GM11168 (cell line): ENCODE data around the gene ITIH4.

Source experiments
- in situ Hi-C: fragments of 300-500 bp; cut with MboI; formaldehyde crosslinking; loops from one replicate; pipeline ENCODE4 v1.12.0; 2022; ENCODE audit warnings: low sequenced_read_pairs; ENCODE audit not compliant: unreplicated experiment

The ITIH4 gene

GRCh38 chr3:52851348-52851747 is 20.9 kb upstream of the ITIH4 start:
- in situ Hi-C loops, result no loop called here

- in situ Hi-C loops, result no loop called here
Observed at GRCh38 chr3:52849656-52850055, 19.2 kb upstream of the ITIH4 start.

DNA sequence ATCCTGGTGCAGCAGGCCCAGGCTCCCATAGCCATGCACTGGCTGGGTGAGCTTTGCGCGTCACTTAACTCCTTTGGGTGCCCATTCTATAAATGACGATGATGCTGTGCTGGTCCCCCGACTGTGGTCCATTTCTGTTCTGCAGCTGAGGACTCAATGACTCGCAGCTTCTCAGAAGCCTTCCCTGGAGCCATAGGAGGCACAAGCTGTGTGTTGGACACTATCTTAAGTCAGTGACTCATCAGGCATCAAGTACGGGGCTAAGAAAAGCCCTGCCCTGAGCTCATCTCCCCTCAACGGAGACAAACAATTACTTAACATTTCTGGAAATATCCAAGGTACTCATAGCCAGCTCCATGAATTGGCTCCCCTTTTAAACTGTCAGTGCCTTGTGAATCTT is 18.1 kb upstream of the ITIH4 start:
- in situ Hi-C loops, result no loop called here

DNA sequence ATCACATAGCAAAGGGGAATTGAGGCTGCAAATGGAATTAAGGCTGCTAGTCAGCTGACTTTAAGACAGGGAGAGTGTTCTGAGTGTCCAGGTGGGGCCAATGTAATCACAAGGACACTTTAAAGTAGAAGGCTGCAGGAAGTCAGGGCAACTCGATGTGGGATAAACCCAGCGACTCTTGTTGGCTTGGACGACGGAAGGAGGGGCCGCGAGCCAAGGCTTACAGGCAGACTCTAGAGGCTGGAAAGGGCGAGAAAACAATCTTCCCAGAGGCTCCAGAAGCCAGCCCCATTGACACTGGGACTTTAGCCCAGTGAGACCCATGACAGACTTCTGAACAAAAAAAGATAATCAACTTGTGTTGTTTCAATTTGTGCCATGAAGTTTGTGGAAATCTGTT is 17.3 kb upstream of the ITIH4 start:
- in situ Hi-C loops, result no loop called here

- in situ Hi-C loops, result no loop called here
Observed at GRCh38 chr3:52847241-52847640, 16.8 kb upstream of the ITIH4 start.

DNA sequence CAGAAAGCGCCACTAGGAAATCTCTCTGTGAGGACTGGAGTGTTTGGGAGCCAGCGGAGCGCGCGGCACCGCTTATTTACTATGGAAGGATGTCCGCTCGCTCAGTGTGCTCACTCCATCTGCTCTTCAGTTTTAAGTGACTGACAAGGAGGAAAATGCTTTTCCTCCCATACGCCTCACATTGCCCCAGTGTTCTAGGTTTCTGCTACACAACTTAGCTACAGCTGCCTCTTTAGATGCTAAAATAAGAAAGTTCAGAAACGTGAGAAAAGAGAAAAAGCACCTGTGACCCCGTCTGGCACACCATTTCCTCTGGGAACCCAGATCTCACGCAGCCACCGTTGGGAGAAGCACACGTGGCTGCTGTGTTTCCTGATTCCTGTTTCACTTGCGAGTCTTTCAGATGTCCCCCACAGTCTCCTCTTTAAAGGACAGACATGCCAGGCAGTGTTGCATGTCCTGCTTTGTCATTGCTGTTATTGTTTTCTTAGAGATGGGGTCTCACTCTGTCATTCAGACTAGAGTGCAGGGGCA is 16.0 kb upstream of the ITIH4 start:
- in situ Hi-C loops, result no loop called here

DNA sequence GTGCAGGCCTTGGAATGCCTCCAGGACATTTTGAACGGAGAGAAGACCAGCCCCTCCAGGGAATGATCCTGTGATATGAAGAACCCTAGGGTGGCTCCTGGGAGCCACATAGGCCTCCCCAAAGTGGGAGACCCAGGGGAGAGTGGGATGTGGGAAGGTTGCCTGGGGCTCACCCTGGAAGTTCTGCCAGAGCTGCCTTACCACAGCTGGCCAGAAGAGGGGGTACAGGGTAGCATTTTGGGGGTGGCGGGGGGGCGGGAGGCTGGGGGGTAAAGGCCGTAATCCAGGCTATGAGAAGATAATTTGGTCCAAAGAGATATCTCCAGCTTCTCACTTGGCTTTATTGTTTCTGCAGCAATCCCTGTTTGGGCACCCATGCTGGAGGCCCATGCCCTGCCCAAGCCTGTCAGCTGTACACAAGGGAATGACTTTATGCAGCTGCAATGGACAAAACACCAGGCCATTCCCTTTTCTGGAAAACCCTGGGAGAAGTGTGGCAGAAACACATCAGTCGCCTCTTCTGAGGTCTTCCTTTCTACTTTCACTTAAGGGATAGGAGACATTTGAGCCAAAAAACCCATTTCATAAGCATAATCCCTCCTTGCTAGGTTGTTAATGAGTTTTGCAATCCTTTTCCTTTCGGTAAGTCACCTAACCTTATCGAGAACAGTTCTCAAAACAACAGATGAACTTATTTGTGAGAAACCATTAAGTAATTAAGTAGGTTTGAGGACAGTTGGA is 15.4 kb upstream of the ITIH4 start:
- in situ Hi-C loops, result no loop called here

- in situ Hi-C loops, result no loop called here
Observed at GRCh38 chr3:52845157-52845556, 14.7 kb upstream of the ITIH4 start.

GRCh38 chr3:52844290-52844975 is 14.0 kb upstream of the ITIH4 start:
- in situ Hi-C loops, result no loop called here

DNA sequence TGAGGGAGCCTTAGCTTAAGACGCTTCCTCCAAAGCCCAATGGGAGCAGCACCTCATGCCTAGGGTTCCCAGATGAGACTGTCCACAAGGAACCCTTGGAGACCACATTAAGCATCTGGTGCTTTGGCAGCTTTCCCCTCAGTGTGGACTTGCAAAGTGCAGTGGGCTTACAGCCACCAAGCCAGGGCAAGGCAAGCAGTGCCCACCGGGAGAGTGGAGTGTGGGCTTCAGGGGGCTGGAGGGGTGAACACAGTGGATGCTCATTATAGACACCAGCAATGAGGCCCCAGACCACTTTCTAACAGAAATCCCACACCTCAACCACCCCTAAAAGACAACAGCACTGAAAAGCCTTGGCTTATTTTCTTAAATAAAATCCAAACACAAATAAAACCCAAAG is 13.4 kb upstream of the ITIH4 start:
- in situ Hi-C loops, result no loop called here

GRCh38 chr3:52843108-52843865 is 12.8 kb upstream of the ITIH4 start:
- in situ Hi-C loops, result no loop called here

- in situ Hi-C loops, result no loop called here
Observed at GRCh38 chr3:52842424-52842823, 12.0 kb upstream of the ITIH4 start.

GRCh38 chr3:52841981-52842340 is 11.5 kb upstream of the ITIH4 start:
- in situ Hi-C loops, result no loop called here

DNA sequence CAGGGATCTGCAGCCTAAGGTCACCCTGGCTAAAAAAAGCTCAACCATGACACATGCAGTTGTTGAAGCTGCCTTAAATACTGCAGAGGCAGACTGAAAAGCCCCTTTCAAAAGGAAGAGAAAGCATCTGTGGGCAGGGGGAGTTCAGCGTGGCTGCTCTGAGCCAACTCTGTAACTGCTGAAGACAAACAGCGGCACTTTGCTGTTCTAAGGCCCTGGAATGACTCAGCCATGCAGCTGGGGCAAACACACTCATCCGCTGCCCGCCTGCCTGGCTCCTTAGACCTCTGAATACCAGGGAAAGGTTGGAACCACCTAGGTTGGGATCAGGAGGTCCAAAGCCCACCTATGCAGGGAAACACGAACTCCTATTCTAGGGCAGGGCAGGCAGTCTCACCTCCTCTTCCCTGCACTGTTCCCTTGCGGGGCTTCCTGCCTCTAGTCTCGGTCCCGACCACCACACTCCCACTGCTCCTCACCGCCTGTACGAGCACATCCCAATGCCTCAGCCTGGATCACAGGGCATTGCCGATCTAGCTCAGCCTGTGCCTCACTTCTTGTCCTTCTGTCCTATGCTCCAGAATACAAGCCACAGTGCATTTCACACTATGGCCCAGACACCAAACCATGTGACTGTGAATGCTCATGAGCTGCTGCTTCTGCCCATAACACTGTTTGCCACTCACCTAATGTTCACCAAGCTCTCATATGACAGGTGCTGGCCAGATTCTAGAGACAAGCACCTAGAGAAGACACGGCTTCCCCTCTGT is 10.9 kb upstream of the ITIH4 start:
- in situ Hi-C loops, result no loop called here

DNA sequence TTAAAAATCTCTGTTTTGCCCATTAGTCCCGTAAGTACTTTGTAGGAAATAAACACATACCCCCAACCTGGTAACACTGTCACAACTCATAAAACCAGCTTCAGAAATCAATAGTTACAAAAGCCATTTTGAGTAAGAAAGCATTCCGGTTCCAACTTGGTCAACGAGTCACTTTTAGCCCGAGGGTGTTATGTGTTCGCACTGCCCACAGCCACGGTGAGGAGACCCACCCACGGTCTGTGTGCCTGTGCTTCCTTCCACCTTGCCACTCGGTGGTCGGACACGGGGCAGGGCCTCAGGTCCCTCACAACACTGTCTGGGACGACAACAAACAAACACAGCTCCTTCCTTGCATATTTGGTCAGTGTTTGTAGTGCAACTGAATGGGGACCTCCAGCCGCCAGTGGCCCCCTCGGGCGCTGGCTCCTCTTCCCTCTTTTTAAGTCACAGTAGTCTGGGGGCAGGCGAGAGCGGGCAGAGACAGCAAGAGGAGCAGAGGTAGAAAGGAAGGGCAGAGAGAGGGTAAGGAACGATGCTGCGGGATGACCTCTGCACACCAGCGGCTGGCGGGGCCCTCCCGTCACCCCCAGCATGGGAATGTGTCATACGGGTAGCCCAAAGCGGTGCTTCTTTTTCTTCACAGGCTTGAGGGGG is 9.5 kb upstream of the ITIH4 start:
- in situ Hi-C loops, result no loop called here

DNA sequence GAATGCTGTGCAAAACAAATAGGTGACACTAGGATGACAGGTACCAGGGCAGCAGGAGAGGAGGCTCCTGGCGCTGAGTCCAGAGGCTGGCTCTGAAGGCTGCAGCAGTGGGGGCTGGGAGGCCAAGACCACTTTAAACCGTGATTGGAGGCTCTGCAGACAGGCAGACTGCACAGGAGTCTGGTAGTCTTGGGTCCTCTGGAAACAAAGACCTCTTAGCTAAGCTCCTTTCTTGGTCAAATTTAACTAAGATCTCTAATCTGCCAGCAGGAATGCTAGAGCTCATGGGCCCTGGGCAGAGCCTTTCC is 8.8 kb upstream of the ITIH4 start:
- in situ Hi-C loops, result no loop called here

- in situ Hi-C loops, result no loop called here
Observed at GRCh38 chr3:52838561-52839267, 8.2 kb upstream of the ITIH4 start.

- in situ Hi-C loops, result no loop called here
Observed at GRCh38 chr3:52836986-52837385, 6.5 kb upstream of the ITIH4 start.

- in situ Hi-C loops, result no loop called here
Observed at GRCh38 chr3:52836471-52836845, 6.0 kb upstream of the ITIH4 start.
